Glomerular visceral epithelial cell (primary cell): Measurements from ENCODE around the gene PRAMEF10.
"Not testable (repeated sequence)": the region's sequence is repeated elsewhere in the genome, so short reads cannot be mapped to it uniquely, and the experiment has no call there.

Experiments used
- DNase-seq: peaks from one replicate; pipeline ENCODE4 v3.0.0-alpha.2; 2016; ENCODE audit errors: extremely low spot score

The PRAMEF10 gene

GRCh38 chr1:12898170-12898569 lies at the start of gene PRAMEF10:
Gene PRAMEF10 (minus strand): TSS chr1:12898270. CDS start chr1:12895847, 2,423 bp downstream.
- not testable (repeated sequence) for DNase-seq

GRCh38 chr1:12947480-12947879 lies 49.4 kb upstream of the PRAMEF10 start, which contains the start of gene PRAMEF6:
Gene PRAMEF6 (minus strand): TSS chr1:12947580. CDS start chr1:12942518, 5,062 bp downstream.
- not testable (repeated sequence) for DNase-seq

GRCh38 chr1:12924368-12924767 lies 26.3 kb upstream of the PRAMEF10 start:
- DNase-seq, result not testable (repeated sequence)

GRCh38 chr1:12921749-12922148 lies 23.7 kb upstream of the PRAMEF10 start:
- DNase-seq, result not testable (repeated sequence)

GRCh38 chr1:12916310-12916709 lies 18.2 kb upstream of the PRAMEF10 start, which contains the start of gene PRAMEF7:
Gene PRAMEF7 (plus strand): TSS chr1:12916610. CDS start chr1:12917693, 1,083 bp downstream.
- not testable (repeated sequence) for DNase-seq

- not testable (repeated sequence) for DNase-seq
Observed at GRCh38 chr1:12903793-12904572, 5.9 kb upstream of the PRAMEF10 start.

GRCh38 chr1:12899186-12899585 lies 1.1 kb upstream of the PRAMEF10 start:
- DNase-seq, result not testable (repeated sequence)

- not testable (repeated sequence) for DNase-seq
Observed at GRCh38 chr1:12886101-12886500, 12.0 kb downstream of the PRAMEF10 start, which contains the start of gene PRAMEF4. Gene PRAMEF4 (minus strand): TSS chr1:12886201. CDS start chr1:12883394, 2,807 bp downstream.

GRCh38 chr1:12878453-12878852 lies 19.6 kb downstream of the PRAMEF10 start:
- not testable (repeated sequence) for DNase-seq

GRCh38 chr1:12863131-12863880 lies 34.8 kb downstream of the PRAMEF10 start:
- not testable (repeated sequence) for DNase-seq

GRCh38 chr1:12856786-12857185 lies 41.3 kb downstream of the PRAMEF10 start, which contains the start of gene PRAMEF2:
Gene PRAMEF2 (plus strand): TSS chr1:12857086. CDS start chr1:12859010, 1,924 bp downstream.
- not testable (repeated sequence) for DNase-seq

GRCh38 chr1:12851779-12852178 lies 46.3 kb downstream of the PRAMEF10 start:
- DNase-seq, result no peak

- not testable (repeated sequence) for DNase-seq
Observed at GRCh38 chr1:12848620-12849019, 49.5 kb downstream of the PRAMEF10 start, which contains the start of gene HNRNPCL1. Gene HNRNPCL1 (minus strand): TSS chr1:12848720. CDS start chr1:12848289, 431 bp downstream.
